GM21723 (cell line): Measurements from ENCODE around the gene TP53I3.
"Not testable (repeated sequence)": the region's sequence is repeated elsewhere in the genome, so short reads cannot be mapped to it uniquely, and the experiment has no call there.

ENCODE experiments used
- ATAC-seq: cut with Tn5 transposase; IDR thresholded peaks from one replicate; pipeline ENCODE4 v1.9.1; 2021; ENCODE audit warnings: mild to moderate bottlenecking, moderate library complexity; ENCODE audit not compliant: unreplicated experiment

Gene TP53I3, protein sequence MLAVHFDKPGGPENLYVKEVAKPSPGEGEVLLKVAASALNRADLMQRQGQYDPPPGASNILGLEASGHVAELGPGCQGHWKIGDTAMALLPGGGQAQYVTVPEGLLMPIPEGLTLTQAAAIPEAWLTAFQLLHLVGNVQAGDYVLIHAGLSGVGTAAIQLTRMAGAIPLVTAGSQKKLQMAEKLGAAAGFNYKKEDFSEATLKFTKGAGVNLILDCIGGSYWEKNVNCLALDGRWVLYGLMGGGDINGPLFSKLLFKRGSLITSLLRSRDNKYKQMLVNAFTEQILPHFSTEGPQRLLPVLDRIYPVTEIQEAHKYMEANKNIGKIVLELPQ

DNA sequence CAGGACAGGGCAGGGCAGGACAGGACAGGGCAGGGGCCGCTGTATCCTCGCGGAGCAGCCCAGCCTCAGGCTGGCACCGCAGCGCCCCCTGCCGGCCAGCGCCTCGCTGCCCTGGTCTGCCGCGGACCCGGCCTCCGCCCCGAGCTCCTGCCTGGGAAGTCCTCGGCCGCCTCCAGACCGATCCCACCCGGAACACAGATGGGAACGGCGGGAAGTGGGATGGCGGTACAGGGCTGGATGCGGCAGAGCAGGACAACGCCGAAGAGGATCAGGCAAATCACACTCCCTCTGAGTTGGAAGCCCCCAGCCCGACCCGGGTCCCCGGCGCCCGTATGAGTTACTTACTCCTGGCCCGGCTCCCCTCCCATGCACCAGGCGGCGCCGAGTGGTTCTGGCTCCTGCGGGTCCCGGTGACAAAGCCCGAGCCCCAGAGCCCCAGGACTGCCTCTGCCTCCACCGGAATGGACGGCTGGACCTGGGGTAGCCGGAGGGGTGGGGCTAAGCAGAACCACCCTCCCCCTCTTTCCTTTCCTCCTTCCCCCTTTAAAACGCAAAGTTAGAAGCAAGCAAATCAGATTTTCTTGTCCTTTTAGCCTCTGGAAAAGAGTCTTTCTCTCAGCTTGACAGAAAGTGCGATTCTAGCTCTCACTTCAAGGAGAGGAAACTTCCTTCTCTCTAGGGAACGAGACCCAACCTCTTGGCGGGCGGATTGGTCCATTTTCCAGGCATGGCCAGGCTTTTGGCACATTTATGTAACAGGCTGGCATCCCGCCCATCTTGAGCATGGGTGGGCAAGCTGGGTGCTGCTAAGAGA is at the start of gene TP53I3:
TSS of gene TP53I3 (minus strand) at position 449 of the 814 bp plus-strand sequence. CDS start 508 bp downstream, outside the sequence.
- ATAC-seq: peak; percentile 89

DNA sequence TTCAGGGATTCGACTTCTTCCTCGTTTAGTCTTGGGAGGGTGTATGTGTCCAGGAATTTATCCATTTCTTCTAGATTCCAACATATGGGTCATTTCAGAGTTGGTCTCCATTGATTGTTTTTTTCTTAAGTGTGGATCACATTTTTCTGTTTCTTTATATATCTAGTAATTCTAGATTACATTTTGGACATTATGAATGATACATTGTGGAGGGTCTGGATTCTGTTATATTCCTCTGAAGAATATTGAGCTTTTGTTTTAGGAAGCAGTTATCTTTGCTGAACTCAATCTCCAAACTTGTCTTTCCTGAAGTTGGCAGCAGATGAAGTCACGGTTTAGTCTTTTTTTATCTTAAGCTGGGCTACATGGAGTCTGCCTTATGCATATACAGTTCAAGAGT is 47.9 kb upstream of the TP53I3 start:
- ATAC-seq: no peak

DNA sequence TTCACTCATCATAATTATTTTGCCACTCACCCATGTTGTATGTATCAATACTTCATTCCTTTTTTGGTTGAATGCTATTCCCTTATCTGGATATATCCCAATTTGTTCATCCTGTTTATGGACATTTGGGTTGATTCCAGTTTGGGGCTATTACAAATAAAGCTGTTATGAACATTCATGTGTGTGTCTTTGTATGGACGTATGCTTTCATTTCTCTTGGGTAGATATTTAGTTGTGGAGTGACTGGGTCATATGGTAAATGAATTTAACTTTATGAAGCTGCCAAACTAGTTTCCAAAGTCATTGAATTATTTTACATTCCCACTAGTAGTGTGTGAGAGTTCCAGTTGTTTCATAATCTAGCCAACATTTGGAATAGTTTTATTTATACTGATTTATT is 41.3 kb upstream of the TP53I3 start:
- no peak for ATAC-seq

DNA sequence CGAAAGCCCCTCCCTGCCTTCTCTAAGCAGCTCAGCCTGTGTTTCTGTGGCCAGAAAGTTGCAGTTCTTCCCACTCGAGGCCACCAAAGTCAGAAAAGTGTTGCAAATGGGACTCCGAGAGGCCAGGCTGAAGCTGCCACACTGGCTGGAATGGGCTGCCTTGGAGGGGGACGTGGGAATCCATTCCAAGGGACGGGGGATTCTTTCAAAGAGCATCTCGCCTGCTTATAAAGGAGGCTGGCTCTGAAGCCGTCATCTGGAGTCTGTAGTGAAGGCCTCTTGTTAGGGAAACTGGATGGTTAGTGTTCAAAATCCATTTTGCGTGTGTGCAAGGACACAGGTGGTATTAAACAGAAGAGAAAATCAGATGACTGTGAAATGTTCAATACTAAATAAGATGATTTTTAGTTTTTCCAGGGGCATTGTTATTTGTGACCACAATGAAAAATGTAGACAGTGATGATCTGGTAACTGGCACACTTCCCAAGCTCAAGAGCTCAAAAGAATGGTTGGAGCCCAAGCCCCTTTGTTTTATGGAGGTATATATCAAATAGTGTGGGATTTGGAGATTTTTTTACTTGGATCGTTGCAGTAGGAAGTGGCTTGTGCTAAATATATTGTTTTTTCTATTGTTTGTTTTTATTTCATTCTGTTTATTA is 39.4 kb upstream of the TP53I3 start:
- ATAC-seq: peak; percentile 27

DNA sequence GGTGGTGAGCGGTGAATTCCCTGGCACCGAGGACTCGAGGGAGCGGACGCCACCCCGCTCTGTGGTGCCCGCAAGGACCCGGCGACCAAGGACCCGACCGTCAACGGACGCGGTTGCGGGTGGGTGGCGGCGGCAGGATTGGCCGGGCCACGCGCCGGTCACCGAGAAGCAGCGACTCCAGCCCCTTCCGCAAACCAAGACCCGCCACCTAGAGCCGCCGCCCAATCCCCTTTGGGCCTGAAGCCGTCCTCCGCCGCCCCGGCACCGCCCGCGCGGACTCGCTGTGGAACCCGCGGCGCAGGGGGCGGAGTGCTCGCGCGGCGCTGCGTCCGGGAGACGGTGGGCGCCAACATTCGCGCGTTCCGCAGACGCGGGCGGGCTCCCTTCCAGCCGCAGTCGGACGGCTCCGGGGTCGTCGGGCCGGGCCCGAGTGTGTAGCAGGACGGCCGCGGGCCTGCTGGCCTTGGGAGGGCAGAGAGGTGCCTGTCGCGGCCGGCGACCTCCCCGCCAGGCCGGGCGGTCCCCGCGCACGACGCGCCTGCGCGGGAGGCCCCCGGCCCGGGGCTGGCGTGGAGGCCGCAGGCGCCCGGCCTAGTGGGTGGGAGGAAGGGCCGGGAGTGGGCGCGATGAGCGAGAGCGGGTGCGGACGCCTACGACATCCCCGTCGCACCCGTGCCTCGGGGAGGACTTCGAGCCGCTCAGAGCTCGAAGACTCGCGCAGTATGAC is 38.7 kb upstream of the TP53I3 start, which contains the start of the genes FAM228B and PFN4:
TSS of gene FAM228B (plus strand) at position 275 of the 727 bp plus-strand sequence. CDS start 893 bp downstream, outside the sequence.
TSS of gene PFN4 (minus strand) at position 140 of the 727 bp plus-strand sequence. CDS start 799 bp downstream, outside the sequence.
- peak; percentile 91 for ATAC-seq

DNA sequence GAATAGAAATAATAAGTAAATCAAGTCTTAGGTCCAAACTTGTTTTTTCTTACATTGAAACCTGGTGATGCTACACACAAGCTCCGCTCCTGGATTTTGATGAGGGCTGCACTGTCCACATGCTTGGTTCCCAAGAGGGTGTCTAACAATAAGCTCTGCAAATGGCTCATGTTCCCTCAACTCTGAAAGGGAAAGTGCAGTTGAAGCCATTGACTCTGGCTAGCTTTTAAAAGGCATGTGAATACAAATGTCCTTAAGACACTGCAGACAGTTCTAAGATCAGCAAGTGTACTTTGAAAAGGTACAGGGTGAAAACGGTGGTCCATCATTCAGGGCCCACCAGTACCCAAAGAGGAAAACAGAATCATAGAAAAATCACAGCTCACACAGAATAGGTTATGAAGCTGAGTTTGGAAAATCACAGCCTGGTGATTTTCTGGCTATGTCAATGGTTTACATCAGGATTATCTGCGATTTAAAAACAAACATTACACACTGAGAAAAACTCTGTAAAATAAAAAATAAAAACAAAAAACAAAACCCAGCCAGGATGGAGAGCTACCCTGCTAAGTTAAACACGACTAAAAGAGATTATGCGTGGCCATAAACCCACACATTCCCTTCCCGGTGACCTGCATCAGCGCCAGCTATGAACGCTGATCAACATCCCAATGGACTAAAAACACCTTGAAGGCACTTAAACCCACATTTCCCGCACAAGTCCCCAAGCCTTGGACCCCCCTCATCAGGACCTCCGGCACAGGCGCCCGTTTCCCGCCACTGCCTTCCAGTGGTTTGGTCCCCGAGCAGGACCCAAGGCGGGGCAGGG is 37.9 kb upstream of the TP53I3 start:
- ATAC-seq: peak; percentile 38

DNA sequence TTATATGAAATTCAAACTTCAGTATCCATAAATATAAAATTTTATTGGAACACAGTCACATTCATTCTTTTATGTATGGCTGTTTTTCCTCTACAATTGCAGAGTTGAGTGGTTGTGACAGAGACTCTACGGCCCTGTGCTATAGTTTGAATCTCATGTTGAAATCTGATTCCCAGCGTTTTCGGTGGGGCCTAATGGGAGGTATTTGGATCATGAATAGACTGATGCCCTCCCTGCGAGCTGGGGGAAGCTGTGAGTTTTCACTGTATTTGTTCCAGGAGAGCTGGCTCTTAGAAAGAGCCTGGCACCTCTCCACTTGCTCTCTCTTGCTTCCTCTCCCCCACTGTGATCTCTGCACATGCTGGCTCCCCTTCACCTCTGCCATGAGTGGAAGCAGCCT is 36.8 kb upstream of the TP53I3 start:
- ATAC-seq: no peak

DNA sequence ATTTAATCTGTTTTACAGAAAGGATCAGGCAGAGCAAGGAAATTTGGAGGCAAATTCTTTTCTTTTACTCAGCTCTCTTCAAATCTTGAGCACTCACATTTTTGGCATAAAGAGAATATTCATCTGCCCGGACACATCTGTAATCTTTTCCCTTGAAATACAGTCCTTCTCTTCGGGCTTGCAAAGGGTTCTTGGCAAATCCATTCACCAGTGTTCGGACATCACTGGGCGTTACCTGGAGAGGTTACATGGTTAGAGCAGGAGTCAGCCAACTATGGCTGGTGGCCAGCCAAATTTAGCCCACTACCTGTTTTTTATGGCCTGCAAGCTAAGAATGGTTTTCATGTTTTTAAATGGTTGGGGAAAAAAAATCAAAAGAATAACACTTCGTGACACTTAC is 36.4 kb upstream of the TP53I3 start:
- ATAC-seq: no peak

DNA sequence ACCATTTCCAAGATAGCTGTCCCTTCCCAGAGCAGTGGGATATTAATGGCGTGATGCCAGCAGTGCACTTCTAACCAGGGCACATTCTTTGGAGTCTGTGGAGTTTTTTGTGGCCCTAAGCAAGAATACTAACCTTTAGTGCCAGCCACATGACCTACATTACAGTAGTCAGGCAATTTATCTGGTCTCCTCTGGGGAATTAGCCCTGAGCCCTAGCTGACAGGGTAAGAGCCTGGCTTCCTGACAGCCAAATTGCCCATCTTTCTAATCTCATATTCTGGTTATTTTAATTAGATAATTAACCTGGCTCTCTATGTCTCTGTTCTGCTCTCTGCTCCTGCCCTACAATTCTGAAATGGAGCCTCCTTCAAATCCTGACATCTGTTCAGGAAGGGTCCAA is 33.3 kb upstream of the TP53I3 start:
- no peak for ATAC-seq

DNA sequence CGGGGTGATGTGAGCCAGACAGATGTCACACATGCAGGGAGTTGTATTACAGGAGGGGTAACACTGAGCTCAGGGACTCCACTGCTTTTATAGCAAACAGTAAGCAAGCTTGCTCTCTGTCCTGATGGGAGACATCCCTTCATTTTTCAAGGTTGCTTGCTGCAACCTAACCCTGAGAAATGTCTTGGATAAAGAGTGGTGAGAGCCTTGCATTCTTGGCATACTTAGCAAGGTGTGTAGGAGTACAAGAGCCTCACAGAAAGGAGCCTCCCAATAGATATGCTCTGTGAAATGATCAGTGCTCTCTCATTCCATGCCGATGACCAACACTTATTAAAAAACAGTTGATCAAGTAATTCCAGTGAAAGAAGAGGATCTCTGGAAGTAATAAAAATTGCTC is 30.4 kb upstream of the TP53I3 start:
- no peak for ATAC-seq

DNA sequence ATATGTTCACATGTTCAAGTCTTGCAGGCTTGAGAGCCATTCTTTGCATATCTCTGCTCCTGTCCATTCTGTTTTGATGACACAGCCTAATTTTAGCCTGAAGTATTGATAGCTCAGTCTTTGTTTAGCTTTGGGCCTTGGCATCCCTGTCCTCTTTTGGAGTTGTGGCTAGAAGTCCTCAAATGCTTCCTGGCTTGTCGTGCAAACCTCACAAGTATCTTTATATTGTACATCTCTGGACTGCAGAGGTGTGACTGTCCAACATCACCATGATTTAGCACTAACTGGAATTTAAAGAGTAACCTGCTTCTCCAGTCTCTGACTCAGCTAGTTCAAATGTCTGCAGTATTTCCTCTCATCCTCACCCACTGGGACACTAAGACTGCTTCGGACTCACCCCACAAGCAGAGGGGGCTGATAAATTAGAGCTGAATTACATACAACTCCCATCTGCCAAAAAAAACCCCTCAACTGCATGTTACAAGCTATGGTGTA is 26.8 kb upstream of the TP53I3 start:
- no peak for ATAC-seq

DNA sequence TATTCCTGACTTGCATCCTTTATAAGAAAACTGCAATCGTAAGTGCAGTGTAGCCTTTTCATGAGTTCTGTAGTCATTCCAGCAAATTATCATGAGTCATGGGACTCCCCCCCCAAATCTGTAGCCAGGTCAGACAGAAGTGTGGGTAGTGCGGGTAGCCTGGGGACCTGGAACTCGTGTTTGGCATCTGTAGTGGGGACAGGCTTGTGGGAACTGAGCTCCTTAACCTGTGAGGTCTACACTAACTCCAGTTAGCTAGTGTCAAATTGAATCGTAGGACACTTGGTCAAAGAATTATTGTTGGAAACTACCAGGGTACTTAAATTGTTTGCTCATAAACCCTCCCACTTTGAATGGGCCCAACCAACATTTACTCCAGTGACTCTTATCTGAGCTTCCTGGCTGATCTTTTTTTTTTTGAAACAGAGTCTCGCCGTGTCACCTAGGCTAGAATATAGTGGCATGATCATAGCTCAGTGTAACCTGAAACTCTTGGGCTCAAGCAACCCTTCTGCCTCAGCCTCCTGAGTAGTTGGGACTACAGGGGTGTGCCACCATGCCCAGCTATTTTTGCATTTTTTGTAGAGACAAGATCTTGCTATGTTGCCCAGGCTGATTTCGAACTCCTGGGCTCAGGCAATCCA is 26.1 kb upstream of the TP53I3 start:
- no peak for ATAC-seq

DNA sequence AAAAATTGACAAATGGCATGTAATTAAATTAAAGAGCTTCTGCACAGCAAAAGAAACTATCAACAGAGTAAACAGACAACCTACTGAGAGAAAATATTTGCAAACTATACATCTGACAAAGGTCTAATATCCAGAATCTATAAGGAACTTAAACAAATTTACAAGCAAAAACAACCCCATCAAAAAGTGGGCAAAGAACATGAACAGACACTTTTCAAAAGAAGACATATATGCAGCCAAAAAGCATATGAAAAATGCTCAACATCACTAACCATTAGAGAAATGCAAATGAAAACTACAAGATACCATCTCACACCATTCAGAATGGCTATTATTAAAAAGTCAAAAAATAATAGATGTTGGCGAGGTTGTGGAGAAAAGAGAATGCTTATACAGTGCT is 24.8 kb upstream of the TP53I3 start:
- not testable (repeated sequence) for ATAC-seq

DNA sequence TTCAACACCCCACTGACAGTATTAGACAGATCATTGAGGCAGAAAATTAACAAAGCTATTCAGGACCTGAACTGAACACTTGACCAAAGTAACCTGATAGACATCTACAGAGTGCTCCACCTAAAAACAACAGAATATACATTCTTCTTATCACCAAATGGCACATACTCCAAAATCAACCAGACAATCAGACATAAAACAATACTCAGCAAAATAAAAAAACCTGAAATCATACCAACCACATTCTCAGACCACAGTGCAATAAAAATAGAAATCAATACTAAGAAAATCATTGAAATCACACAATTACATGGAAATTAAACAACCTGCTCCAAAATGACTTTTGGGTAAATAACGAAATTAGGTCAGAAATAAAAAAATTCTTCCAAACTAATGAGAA is 22.7 kb upstream of the TP53I3 start:
- no peak for ATAC-seq

DNA sequence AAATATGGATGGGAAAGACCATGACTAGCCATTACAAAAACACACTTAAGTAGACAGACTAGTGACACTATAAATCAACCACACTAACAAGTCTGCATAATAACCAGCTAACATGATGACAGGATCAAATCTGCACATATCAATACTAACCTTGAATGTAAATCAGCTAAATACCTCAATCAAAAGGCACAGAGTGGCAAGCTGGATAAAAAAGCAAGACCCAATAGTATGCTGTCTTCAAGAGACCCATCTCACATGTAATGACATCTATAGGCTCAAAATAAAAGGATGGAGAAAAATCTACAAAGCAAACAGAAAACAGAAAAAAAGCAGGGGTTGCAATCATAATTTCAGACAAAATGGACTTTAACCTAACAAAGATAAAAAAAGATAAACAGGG is 22.2 kb upstream of the TP53I3 start:
- ATAC-seq: no peak

DNA sequence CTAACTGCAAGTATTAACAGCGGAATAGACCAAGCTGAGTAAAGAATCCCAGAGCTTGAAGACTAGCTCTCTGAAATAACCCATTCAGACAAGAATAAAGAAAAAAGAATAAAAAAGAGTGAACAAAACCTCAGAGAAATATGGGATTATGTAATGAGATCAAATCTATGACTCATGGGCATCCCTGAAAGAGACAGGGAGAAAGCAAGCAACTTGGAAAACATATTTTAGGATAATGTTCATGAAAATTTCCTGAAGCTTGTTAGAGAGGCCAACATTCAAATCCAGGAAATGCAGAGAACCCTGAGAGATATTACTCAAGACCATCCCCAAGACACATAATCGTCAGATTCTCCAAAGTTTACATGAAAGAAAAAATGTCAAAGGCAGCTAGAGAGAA is 21.2 kb upstream of the TP53I3 start:
- ATAC-seq: no peak

DNA sequence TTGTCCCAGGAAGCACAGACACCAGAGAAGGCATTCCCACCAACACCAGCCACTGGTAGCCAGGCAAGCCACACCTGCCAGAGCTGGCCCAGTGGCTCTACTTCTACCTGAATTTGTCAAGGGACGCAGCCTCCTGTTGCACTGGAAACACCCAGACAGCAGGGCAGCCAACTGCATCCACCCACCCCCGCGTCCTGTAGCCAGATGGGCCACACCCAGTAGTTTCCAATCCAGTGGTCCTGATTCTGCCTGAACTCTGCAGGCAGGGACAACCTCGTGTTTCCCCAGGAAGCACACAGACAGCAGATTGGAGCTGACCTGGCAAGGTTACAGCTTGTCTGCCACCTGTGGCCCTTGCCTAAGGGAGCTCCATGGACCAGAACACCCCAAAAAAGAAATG is 20.3 kb upstream of the TP53I3 start:
- no peak for ATAC-seq

DNA sequence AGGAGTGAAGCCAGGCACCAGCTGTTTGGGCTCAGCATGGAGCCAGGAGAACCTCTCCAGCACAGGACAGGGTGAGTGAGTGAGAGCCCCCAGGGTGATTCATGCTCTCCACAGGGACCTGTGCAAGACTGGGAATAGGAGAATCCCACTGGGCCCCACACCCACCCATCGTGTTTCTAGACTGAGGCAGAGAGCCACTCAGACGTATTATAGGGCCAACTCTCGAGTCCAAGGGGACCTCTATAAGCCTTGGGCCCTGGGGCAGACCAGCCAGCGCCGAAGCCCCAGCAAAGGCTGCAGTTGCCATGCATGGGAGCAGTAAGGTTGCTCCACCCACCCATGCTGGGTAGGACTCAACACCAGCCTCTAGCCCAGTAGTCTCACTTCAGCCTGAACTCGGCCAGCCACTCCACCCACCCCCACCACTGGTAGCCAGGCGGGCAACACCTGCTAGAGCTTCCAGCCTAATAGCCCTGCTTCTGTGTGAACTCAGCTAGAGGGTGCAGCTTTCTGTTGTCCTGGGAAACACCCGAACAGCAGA is 19.5 kb upstream of the TP53I3 start:
- ATAC-seq: no peak

DNA sequence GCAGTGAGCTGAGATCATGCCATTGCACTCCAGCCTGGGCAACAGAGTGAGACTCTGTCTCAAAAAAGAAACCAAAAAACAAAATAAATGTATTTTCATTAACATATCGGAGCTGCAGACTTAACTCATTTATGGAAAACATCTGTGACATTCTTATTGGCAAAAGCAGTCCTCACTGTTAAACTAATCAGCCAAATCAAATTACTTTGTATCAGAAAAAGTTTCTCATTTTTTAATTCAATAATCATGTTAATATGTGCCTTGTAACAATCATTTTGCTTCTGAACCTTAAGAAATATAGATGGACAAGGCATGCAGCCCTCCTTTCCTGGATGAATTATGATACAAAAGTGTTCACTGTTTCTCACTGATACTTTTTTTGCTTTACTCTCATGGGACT is 18.0 kb upstream of the TP53I3 start:
- no peak for ATAC-seq
